Immature natural killer cell (primary cell): ENCODE measurements around the gene UTP14A. TPM values are rescaled to one million over a fixed set of nuclear protein-coding genes. Genes with fewer than 3 reads are reported as not detected.

ENCODE experiments used
- DNase-seq, 3 donors: peaks; one replicate each; pipeline ENCODE4 v3.0.0; 2022; ENCODE audit warnings: mixed read lengths in 1 of 3
- H3K27ac Mint-ChIP-seq, 6 donors: one replicate each; pipeline ENCODE4 v1.8.0; 2020; ENCODE audit warnings: mixed read lengths in 6 of 6, mild to moderate bottlenecking in 5 of 6, inconsistent platforms in 4 of 6, moderate library complexity in 3 of 6
- H3K27me3 Mint-ChIP-seq, 3 donors: one replicate each; pipeline ENCODE4 v1.8.0; 2020 to 2021; ENCODE audit warnings: low read depth in 3 of 3, mild to moderate bottlenecking in 3 of 3, mixed read lengths in 3 of 3, moderate library complexity in 3 of 3, inconsistent platforms in 1 of 3
- H3K36me3 Mint-ChIP-seq, 3 donors: one replicate each; pipeline ENCODE4 v1.8.0; 2020; ENCODE audit warnings: mixed read lengths in 3 of 3, inconsistent platforms in 2 of 3, mild to moderate bottlenecking in 2 of 3
- H3K4me1 Mint-ChIP-seq, 2 donors: one replicate each; pipeline ENCODE4 v1.8.0; 2020; ENCODE audit warnings: inconsistent platforms in 2 of 2, mild to moderate bottlenecking in 2 of 2, mixed read lengths in 2 of 2, moderate library complexity in 1 of 2
- H3K4me3 Mint-ChIP-seq, 5 donors: one replicate each; pipeline ENCODE4 v1.8.0; 2020; ENCODE audit warnings: mild to moderate bottlenecking in 5 of 5, mixed read lengths in 5 of 5, inconsistent platforms in 3 of 5, moderate library complexity in 3 of 5
- H3K9me3 Mint-ChIP-seq, 6 donors: one replicate each; pipeline ENCODE4 v1.8.0; 2020; ENCODE audit warnings: mild to moderate bottlenecking in 6 of 6, mixed read lengths in 6 of 6, inconsistent platforms in 4 of 6, moderate library complexity in 3 of 6
- polyA plus RNA-seq, 3 donors: library from polyadenylated mRNA; unstranded; fragments of 300-500 nt; fragmentation: Illumina TruSeq; gene quantifications; one replicate each; pipeline ENCODE4 v1.2.3, GENCODE V29; 2021

Gene UTP14A
- polyA plus RNA-seq, 3 donors from 2014 or later: 1.9 to 10.8 (median 5.5) TPM

- Mint-ChIP-seq H3K4me1 (peaks cover 28 to 49% of the 10 kb centered on the region in 2 donors), H3K36me3 (peaks cover 0 to 4% (median 0%) of the 10 kb centered on the region in 3 donors), H3K9me3 (peaks cover 0 to 5% (median 0%) of the 10 kb centered on the region in 6 donors), H3K4me3 (peak overlapping the region in 4 of 5 donors; percentile 2 to 50 (median 16)), H3K27ac (no peak overlapping the region), H3K27me3 (peaks cover 8 to 15% (median 11%) of the 10 kb centered on the region in 3 donors)
- DNase-seq: no peak
These were observed 50.8 kb downstream of the UTP14A start for GRCh38 chrX:129956765-129957164.

DNA sequence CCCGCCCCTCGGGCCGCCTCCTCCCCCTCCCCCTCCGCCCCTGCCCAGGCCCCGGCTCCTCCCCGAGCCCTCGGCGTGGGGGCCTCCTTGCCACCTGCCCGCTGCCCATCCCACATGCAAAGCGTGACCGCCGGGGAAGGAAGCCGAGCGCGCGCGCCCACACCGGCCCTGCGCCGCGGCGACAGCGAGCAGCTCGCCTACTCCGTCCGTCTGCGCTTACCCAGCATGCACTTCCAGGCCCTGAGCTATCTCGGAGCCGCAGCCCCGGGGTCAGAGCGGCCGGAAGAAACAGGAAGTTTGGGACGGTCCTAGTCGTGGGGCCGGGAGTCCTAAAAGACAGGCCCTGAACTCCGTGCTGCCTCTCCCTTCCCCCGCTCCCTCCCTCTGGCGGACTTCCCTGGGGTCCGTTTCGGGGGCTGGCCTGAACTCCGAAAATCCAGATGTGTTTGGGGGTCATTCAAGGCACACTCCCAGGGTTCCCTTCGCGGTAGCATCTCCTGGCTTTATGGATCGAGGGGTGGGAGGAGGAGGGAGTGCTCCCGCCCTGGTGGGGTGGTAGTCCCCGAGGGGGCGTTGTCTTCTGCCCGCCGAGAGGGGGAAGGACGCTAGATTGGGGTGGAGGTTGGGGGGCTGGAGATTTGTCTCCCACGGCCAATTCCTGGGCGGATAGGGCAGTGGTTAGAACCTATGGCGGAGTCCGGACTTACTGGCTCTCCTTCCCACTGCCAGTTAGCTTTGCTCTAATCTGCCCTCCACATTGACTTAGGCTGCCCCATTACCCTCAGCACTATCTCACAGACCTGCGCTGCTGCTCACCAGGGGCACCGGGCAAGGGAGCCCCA is 51.5 kb downstream of the UTP14A start:
- Mint-ChIP-seq H3K9me3 (peaks cover 0 to 4% (median 0%) of the 10 kb centered on the region in 6 donors), H3K4me1 (peaks cover 31 to 48% of the 10 kb centered on the region in 2 donors), H3K27me3 (peaks cover 6 to 8% (median 8%) of the 10 kb centered on the region in 3 donors), H3K4me3 (peak overlapping the region; percentile 64 to 73 (median 70)), H3K36me3 (peaks cover 0 to 4% (median 0%) of the 10 kb centered on the region in 3 donors), H3K27ac (peak overlapping the region in 2 of 6 donors; percentile 23 to 51)
- DNase-seq: peak; percentile 54 to 56 (median 55)

DNA sequence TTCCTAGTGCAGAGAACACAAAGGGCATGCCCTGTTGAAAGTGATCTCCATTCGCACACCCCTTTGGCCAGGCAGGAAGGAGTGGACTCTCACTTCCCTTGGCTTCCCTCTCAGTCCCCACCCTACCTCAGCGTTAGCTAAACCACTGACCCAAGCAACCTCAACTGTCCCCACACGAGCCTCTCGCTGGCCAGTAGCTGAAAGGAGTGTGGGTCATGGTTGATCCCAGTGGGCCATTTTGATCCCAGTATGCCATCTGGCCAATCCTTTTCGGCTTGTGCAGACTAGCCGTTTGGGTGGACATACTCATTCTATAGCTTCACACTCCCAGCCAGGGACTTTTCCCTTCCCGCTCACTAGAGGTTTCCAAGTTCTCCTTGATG is 52.1 kb downstream of the UTP14A start:
- H3K27me3 Mint-ChIP-seq: peaks cover 1 to 4% (median 3%) of the 10 kb centered on the region in 3 donors
- H3K9me3 Mint-ChIP-seq: no peaks in the 10 kb centered on the region
- H3K4me1 Mint-ChIP-seq: peaks cover 29 to 43% of the 10 kb centered on the region in 2 donors
- peak overlapping the region; percentile 64 to 73 (median 70) for H3K4me3 Mint-ChIP-seq
- no peak for DNase-seq
- H3K27ac Mint-ChIP-seq: peak overlapping the region in 1 of 6 donors; percentile 51
- H3K36me3 Mint-ChIP-seq: no peaks in the 10 kb centered on the region

DNA sequence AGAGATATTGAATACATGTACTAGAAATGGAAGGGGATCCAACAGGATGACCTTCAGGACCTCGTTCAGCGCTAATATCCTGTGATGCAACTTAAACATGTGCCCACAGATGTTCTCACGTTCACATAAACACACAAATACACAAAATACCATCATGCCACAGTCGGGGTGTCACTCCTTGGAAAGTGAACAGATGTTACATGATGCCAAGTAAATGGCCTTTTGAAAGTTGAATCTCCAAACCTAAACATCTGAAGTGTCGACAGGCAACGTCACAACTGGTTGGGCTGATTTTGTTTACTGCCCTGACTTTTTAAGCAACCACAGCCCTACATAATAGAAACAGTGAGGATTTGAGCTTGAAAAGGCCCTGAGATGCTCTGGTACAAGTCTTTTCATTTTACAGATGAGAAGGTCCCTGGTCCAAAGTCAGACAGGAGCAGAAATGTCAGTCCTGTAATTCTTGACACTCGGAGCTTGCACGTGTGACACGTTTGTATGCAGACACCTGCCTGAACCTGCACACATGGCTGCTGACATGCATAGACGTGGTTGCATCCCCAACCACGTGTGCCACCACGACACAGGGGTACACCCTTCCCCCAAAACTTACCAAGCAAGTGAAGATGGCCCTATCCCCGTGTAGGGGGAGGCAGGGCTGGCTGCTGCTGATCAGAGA is 53.0 kb downstream of the UTP14A start:
- peak overlapping the region in 1 of 5 donors; percentile 69 for H3K4me3 Mint-ChIP-seq
- H3K4me1 Mint-ChIP-seq: peaks cover 28 to 43% of the 10 kb centered on the region in 2 donors
- H3K36me3 Mint-ChIP-seq: no peaks in the 10 kb centered on the region
- no peak for DNase-seq
- no peaks in the 10 kb centered on the region for H3K9me3 Mint-ChIP-seq
- peaks cover 1 to 4% (median 3%) of the 10 kb centered on the region in 3 donors for H3K27me3 Mint-ChIP-seq
- no peak overlapping the region for H3K27ac Mint-ChIP-seq

GRCh38 chrX:129959493-129959832 is 53.5 kb downstream of the UTP14A start:
- peaks cover under 1 to 4% (median 1%) of the 10 kb centered on the region in 3 donors for H3K27me3 Mint-ChIP-seq
- no peaks in the 10 kb centered on the region for H3K36me3 Mint-ChIP-seq
- H3K27ac Mint-ChIP-seq: no peak overlapping the region
- DNase-seq: no peak
- H3K4me1 Mint-ChIP-seq: peaks cover 28 to 43% of the 10 kb centered on the region in 2 donors
- no peak overlapping the region for H3K4me3 Mint-ChIP-seq
- no peaks in the 10 kb centered on the region for H3K9me3 Mint-ChIP-seq

- DNase-seq: peak; percentile 67 to 73 (median 71)
- Mint-ChIP-seq H3K4me1 (peaks cover 28 to 37% of the 10 kb centered on the region in 2 donors), H3K4me3 (peak overlapping the region; percentile 70 to 83 (median 82)), H3K27ac (peak overlapping the region; percentile 78 to 93 (median 87)), H3K36me3 (no peaks in the 10 kb centered on the region), H3K9me3 (no peaks in the 10 kb centered on the region), H3K27me3 (peaks cover 0 to 5% (median 1%) of the 10 kb centered on the region in 3 donors)
These were observed 55.5 kb downstream of the UTP14A start for GRCh38 chrX:129961180-129962083.

DNA sequence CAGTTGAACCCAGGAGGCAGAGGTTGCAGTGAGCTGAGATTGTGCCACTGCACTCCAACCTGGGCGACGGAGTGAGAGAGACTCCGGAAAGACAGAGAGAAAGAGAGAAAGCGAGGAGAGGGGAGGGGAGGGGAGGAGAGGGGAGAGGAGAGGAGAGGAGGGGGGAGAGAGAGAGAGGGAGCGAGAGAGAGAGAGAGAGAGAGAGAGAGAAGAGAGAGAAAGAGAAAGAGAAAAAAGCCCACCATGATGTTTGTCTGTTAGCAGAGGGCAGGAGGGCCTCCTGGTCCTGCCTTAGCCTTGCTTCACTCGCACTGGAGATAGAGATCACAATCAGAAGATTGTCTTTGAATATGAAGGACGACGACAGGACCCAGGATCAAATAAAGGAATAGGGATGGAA is 57.8 kb downstream of the UTP14A start:
- Mint-ChIP-seq H3K4me1 (peaks cover 17 to 25% of the 10 kb centered on the region in 2 donors), H3K9me3 (no peaks in the 10 kb centered on the region), H3K36me3 (no peaks in the 10 kb centered on the region), H3K27ac (no peak overlapping the region), H3K4me3 (no peak overlapping the region), H3K27me3 (peaks cover 0 to 5% (median 0%) of the 10 kb centered on the region in 3 donors)
- no peak for DNase-seq

DNA sequence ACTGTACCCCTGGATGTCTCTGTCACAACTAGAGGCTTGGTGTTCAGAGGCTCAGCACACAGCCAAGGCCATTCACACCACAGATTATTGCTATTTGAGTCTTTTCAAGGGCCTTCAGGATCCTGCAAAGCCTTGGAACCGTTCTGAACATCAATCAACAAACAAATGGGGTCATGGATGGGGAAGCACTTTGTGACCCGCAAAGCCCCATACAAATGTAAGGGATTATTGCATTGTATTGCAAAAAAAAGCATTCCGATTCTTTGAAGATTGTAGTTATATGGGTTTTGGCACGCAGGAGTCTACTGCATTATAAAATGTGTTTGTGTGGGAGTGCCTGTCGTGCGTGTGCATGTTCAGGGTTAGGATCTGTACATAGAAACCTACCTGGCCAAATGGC is 59.2 kb downstream of the UTP14A start:
- no peak overlapping the region for H3K4me3 Mint-ChIP-seq
- peaks cover 14 to 17% of the 10 kb centered on the region in 2 donors for H3K4me1 Mint-ChIP-seq
- H3K27ac Mint-ChIP-seq: no peak overlapping the region
- H3K27me3 Mint-ChIP-seq: peaks cover 0 to 8% (median 0%) of the 10 kb centered on the region in 3 donors
- H3K9me3 Mint-ChIP-seq: no peaks in the 10 kb centered on the region
- no peaks in the 10 kb centered on the region for H3K36me3 Mint-ChIP-seq
- DNase-seq: no peak

GRCh38 chrX:129968968-129969367 is 63.0 kb downstream of the UTP14A start:
- no peaks in the 10 kb centered on the region for H3K4me1 Mint-ChIP-seq
- H3K27me3 Mint-ChIP-seq: peaks cover 0 to 14% (median 7%) of the 10 kb centered on the region in 3 donors
- H3K4me3 Mint-ChIP-seq: no peak overlapping the region
- no peak overlapping the region for H3K27ac Mint-ChIP-seq
- no peaks in the 10 kb centered on the region for H3K9me3 Mint-ChIP-seq
- no peaks in the 10 kb centered on the region for H3K36me3 Mint-ChIP-seq
- DNase-seq: no peak

DNA sequence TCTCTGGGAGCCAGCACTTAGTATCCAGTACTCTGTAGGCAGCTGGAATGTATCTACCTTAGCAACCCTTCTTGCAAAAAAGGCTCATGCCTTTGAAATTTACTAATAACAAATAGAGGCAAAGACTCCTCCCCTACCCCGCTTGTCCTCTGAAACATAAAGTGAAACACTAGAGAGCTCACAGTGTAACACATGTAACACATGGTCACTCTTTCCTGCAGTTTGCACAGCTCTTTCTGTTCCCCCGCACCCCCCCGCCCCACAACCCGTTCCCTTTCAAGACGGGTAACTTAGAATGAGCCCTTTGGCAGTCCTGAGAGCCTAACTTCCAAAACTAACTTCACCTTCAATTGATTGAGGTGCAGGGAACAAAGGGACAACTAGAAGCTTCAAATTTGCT is 70.5 kb downstream of the UTP14A start:
- no peak overlapping the region for H3K27ac Mint-ChIP-seq
- H3K9me3 Mint-ChIP-seq: no peaks in the 10 kb centered on the region
- H3K36me3 Mint-ChIP-seq: no peaks in the 10 kb centered on the region
- peaks cover 0 to 10% (median 8%) of the 10 kb centered on the region in 3 donors for H3K27me3 Mint-ChIP-seq
- H3K4me3 Mint-ChIP-seq: no peak overlapping the region
- H3K4me1 Mint-ChIP-seq: peaks cover 5 to 12% of the 10 kb centered on the region in 2 donors
- DNase-seq: no peak

Other genes starting within 250 kb of the UTP14A start
- gene XPNPEP2, start 167.2 kb upstream of the UTP14A start, polyA plus RNA-seq: 1 to 10 TPM in 2 of 3 donors, under 1 TPM in 1; 0.60 to 2.9 (median 2.7) TPM
- 100 to 1,000 TPM; 254 to 569 (median 270) TPM for gene SASH3, start 126.2 kb upstream of the UTP14A start, polyA plus RNA-seq
- gene ZDHHC9, start 62.3 kb upstream of the UTP14A start, polyA plus RNA-seq: 1 to 10 TPM; 1.4 to 2.2 (median 1.6) TPM
- 1 to 10 TPM in 1 of 3 donors, under 1 TPM in 1, not detected in 1; 0.59 to 2.8 TPM for gene BCORL1, start 76.5 kb downstream of the UTP14A start, polyA plus RNA-seq
- 10 to 100 TPM; 12.3 to 44.9 (median 14.7) TPM for gene ELF4, start 204.3 kb downstream of the UTP14A start, polyA plus RNA-seq